RWPE1 (cell line): Measurements from ENCODE around the gene RIC1.

Experiments used
- CTCF ChIA-PET: fragments of 350-600 bp; sonication (Branson Sonifier 250); formaldehyde crosslinking; extraction: SDS; loops from one replicate; lab custom pipeline; 2021; lab: Yijun Ruan, JAX
- POLR2A ChIA-PET: fragments of 400-600 bp; formaldehyde crosslinking; extraction: SDS; loops from one replicate; lab custom pipeline; 2020; ENCODE audit warnings: antibody characterized with exemption; ENCODE audit not compliant: low non-redundant PET; lab: Yijun Ruan, JAX
- DNase-seq: peaks from one replicate; pipeline ENCODE4 v3.0.0; 2012; ENCODE audit warnings: low spot score
- H3K27ac ChIP-seq: fragments of 450-650 bp; 2 replicates; pipeline ENCODE4 v1.5.1; 2017
- CTCF ChIP-seq: fragments of 450-650 bp; conservative IDR thresholded peaks from 2 replicates; pipeline ENCODE4 v1.5.1; 2017; ENCODE audit warnings: low read depth, mild to moderate bottlenecking

The RIC1 gene

GRCh38 chr9:5628183-5628529, 751 bp upstream of the RIC1 start:
- POLR2A ChIA-PET = no interaction called here
- H3K27ac ChIP-seq = peak overlapping the region; percentile 96
- TF ChIP-seq CTCF = no peak
- CTCF ChIA-PET = no interaction called here
- DNase-seq = no peak

DNA sequence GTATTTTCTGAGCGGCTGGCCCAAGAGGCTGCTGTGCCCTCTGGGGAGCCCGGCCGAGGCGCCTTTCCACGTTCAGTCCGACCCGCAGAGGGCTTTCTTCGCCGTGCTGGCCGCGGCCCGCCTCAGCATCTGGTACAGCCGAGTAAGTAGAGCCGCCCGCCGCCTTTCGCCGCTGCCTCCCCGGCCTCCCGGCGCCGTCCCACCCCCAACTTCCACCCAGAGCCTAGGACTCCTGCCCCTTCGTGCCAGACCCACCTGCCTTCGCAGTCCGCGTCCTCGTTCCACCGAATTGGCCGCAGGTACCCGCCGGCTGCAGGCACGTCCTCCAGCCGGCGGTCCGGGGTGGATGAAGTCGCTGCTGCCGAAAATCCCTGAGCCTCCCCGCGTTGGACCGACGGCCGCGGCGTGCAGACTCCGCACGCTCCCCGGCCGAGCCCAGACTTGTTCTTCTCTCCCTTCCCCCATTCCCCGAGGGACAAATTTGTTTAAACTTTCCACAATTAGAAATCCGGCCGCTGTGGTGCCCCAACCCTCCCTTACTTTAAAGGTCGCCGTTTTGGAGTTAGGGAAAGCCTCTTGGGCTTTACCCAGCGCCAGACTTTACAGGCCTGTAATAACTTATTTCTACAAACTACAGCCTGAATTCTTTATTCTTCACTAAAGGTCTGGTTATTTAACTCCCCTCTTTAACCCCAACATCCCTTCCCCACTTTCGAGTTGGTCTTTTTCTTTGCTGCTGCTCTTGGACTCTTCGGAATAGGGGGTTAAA, 589 bp downstream of the RIC1 start:
- POLR2A ChIA-PET = interaction anchor here (0.5 kb wide), 1 partner anchor 167 kb away, joined by 4 read pairs; no protein-coding TSS in a partner anchor
- DNase-seq = peak; percentile 18
- peak overlapping the region; percentile 96 for H3K27ac ChIP-seq
- no peak for TF ChIP-seq CTCF
- CTCF ChIA-PET = no interaction called here

- POLR2A ChIA-PET = no interaction called here
- H3K27ac ChIP-seq = peak overlapping the region; percentile 96
- TF ChIP-seq CTCF = no peak
- CTCF ChIA-PET = no interaction called here
- no peak for DNase-seq
Observed at GRCh38 chr9:5630081-5630507, 1.2 kb downstream of the RIC1 start.

DNA sequence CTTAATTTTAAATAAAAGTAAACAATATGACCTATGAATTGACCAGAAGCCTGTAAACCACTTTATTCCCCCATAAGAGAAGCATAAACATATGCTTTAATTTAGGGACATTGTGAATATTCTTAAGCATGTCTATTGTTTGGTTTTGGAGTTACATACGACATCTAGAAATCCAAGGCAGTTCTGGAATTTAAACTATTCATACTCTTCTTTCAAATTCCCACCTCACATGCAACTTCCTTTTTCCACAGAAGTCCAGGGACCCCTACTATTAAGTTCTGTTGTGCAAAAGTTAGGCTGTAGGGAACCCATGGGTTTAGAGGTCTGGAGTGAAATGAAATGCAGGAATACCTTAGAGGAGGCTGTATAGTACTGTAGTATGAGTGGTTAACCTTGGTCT, 2.1 kb downstream of the RIC1 start:
- no peak overlapping the region for H3K27ac ChIP-seq
- CTCF ChIA-PET = no interaction called here
- DNase-seq = no peak
- no peak for TF ChIP-seq CTCF
- POLR2A ChIA-PET = no interaction called here

- DNase-seq = no peak
- no peak for TF ChIP-seq CTCF
- ChIA-PET CTCF (no interaction called here), POLR2A (no interaction called here)
- no peak overlapping the region for H3K27ac ChIP-seq
Observed at GRCh38 chr9:5632540-5632939, 3.6 kb downstream of the RIC1 start.

DNA sequence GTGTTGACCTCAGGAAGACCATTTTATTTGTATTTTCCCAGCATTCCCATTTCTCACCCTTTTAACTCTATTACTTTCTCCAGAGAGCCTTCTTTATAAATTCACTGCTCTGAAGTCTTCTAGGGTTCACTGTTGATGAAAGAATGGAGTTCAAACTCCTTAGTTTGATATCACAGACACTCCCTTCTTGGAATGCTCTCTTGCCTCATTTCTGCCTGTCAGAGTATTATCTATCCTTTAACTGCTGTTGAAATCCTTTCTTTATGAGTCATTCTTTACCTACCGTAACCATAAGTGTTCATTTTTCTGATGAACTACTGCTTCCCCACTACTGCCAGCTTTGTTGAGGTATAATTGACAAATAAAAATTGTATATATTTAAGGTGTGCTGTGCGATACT, 4.3 kb downstream of the RIC1 start:
- ChIA-PET POLR2A (no interaction called here), CTCF (no interaction called here)
- H3K27ac ChIP-seq = no peak overlapping the region
- no peak for TF ChIP-seq CTCF
- DNase-seq = peak; percentile 44
